ENCODE data around the gene RYR3. TPM values are rescaled to one million over a fixed set of nuclear protein-coding genes. Genes with fewer than 3 reads are reported as not detected.

RYR3 gene
- total RNA-seq, 1 experiment from 2014 or later, result not detected

DNA sequence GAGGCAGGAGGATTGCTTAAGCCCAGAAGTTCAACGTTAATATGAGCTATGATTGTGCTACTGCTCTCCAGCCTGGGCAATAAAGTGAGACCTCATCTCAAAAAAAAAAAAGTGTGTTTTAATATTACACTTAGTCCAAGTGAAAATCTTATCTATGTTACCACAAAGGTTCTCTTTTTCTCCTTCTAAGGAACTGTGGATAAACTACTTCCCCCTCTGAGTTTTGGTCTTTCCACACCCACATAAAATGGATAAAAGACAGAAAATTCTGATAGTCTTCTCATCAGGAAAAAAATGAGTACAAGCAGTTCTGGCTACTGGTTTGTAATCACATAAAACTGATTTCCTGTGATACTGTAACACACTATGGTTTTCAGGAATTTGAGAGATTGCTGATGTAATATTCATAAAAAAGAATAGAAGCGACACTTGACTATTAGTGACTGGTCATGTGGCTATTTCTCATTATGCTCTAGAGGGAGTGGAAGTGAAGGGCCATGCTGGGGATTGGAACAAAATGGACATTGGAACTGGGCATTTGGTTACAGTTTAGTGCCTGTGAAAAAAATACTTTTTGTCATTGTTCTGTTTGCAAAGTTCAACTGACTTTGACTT lies 68.2 kb downstream of the RYR3 start:
- H3K36me3 Mint-ChIP-seq (ENCODE audit: insufficient read depth, unreplicated experiment), result no peaks in the 10 kb centered on the region
- POLR2A ChIA-PET, result no interaction called here
- H3K27ac Mint-ChIP-seq (ENCODE audit: low read depth, unreplicated experiment), result no peak overlapping the region
- TF ChIP-seq, protein P1, sequence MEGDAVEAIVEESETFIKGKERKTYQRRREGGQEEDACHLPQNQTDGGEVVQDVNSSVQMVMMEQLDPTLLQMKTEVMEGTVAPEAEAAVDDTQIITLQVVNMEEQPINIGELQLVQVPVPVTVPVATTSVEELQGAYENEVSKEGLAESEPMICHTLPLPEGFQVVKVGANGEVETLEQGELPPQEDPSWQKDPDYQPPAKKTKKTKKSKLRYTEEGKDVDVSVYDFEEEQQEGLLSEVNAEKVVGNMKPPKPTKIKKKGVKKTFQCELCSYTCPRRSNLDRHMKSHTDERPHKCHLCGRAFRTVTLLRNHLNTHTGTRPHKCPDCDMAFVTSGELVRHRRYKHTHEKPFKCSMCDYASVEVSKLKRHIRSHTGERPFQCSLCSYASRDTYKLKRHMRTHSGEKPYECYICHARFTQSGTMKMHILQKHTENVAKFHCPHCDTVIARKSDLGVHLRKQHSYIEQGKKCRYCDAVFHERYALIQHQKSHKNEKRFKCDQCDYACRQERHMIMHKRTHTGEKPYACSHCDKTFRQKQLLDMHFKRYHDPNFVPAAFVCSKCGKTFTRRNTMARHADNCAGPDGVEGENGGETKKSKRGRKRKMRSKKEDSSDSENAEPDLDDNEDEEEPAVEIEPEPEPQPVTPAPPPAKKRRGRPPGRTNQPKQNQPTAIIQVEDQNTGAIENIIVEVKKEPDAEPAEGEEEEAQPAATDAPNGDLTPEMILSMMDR (IDR thresholded peaks at IDR 0.05; ENCODE audit: unreplicated experiment), result no peak
- H3K27me3 Mint-ChIP-seq (ENCODE audit: insufficient read depth, unreplicated experiment), result peaks cover 31% of the 10 kb centered on the region
- DNase-seq (ENCODE audit: unreplicated experiment), result no peak
- BruUV-seq (replicated peaks), result no TSS peak
- CTCF ChIA-PET, result interaction anchor here (0.5 kb wide), 1 partner anchor 1493 kb away, joined by 3 read pairs; no protein-coding TSS in a partner anchor
- H3K4me1 Mint-ChIP-seq (ENCODE audit: insufficient read depth, unreplicated experiment), result no peaks in the 10 kb centered on the region
- intact Hi-C loops (cut with micrococcal nuclease), result no loop called here
- H3K4me3 Mint-ChIP-seq (ENCODE audit: unreplicated experiment), result no peak overlapping the region
- no peaks in the 10 kb centered on the region for H3K9me3 Mint-ChIP-seq (ENCODE audit: unreplicated experiment)

GRCh38 chr15:33380406-33380805 lies 69.6 kb downstream of the RYR3 start:
- no peak for DNase-seq (ENCODE audit: unreplicated experiment)
- H3K27ac Mint-ChIP-seq (ENCODE audit: low read depth, unreplicated experiment), result no peak overlapping the region
- no peaks in the 10 kb centered on the region for H3K4me1 Mint-ChIP-seq (ENCODE audit: insufficient read depth, unreplicated experiment)
- intact Hi-C loops (cut with micrococcal nuclease), result no loop called here
- no TSS peak for BruUV-seq (replicated peaks)
- H3K9me3 Mint-ChIP-seq (ENCODE audit: unreplicated experiment), result no peaks in the 10 kb centered on the region
- POLR2A ChIA-PET, result interaction anchor here (0.6 kb wide), 1 partner anchor 14 kb away, joined by 5 read pairs; no protein-coding TSS in a partner anchor
- CTCF ChIA-PET, result interaction anchor here (0.5 kb wide), 1 partner anchor 158 kb away, joined by 3 read pairs; no protein-coding TSS in a partner anchor
- no peak overlapping the region for H3K4me3 Mint-ChIP-seq (ENCODE audit: unreplicated experiment)
- peaks cover 16% of the 10 kb centered on the region for H3K27me3 Mint-ChIP-seq (ENCODE audit: insufficient read depth, unreplicated experiment)
- TF ChIP-seq, protein P1 (IDR thresholded peaks at IDR 0.05; ENCODE audit: unreplicated experiment), result no peak
- no peaks in the 10 kb centered on the region for H3K36me3 Mint-ChIP-seq (ENCODE audit: insufficient read depth, unreplicated experiment)

GRCh38 chr15:33382491-33382890 lies 71.7 kb downstream of the RYR3 start:
- Mint-ChIP-seq H3K4me3 (ENCODE audit: unreplicated experiment) (no peak overlapping the region), H3K36me3 (ENCODE audit: insufficient read depth, unreplicated experiment) (no peaks in the 10 kb centered on the region), H3K27ac (ENCODE audit: low read depth, unreplicated experiment) (no peak overlapping the region), H3K4me1 (ENCODE audit: insufficient read depth, unreplicated experiment) (no peaks in the 10 kb centered on the region), H3K9me3 (ENCODE audit: unreplicated experiment) (no peaks in the 10 kb centered on the region), H3K27me3 (ENCODE audit: insufficient read depth, unreplicated experiment) (peaks cover 16% of the 10 kb centered on the region)
- intact Hi-C loops (cut with micrococcal nuclease), result no loop called here
- ChIA-PET POLR2A (no interaction called here), CTCF (no interaction called here)
- TF ChIP-seq, protein P1 (IDR thresholded peaks at IDR 0.05; ENCODE audit: unreplicated experiment), result no peak
- BruUV-seq (replicated peaks), result no TSS peak
- no peak for DNase-seq (ENCODE audit: unreplicated experiment)

- ChIA-PET CTCF (no interaction called here), POLR2A (no interaction called here)
- DNase-seq (ENCODE audit: unreplicated experiment), result no peak
- intact Hi-C loops (cut with micrococcal nuclease), result no loop called here
- H3K27me3 Mint-ChIP-seq (ENCODE audit: insufficient read depth, unreplicated experiment), result peaks cover 31% of the 10 kb centered on the region
- no peaks in the 10 kb centered on the region for H3K9me3 Mint-ChIP-seq (ENCODE audit: unreplicated experiment)
- H3K4me3 Mint-ChIP-seq (ENCODE audit: unreplicated experiment), result no peak overlapping the region
- H3K27ac Mint-ChIP-seq (ENCODE audit: low read depth, unreplicated experiment), result no peak overlapping the region
- H3K36me3 Mint-ChIP-seq (ENCODE audit: insufficient read depth, unreplicated experiment), result no peaks in the 10 kb centered on the region
- no peaks in the 10 kb centered on the region for H3K4me1 Mint-ChIP-seq (ENCODE audit: insufficient read depth, unreplicated experiment)
- BruUV-seq (replicated peaks), result no TSS peak
- TF ChIP-seq, protein P1 (IDR thresholded peaks at IDR 0.05; ENCODE audit: unreplicated experiment), result no peak
Measured at GRCh38 chr15:33384307-33384706, 73.5 kb downstream of the RYR3 start.

Measured in MCF 10A (cell line).